ENCODE measurements around the gene MIAT. TPM values are rescaled to one million over a fixed set of nuclear protein-coding genes. Genes with fewer than 3 reads are reported as not detected.

Gene MIAT
- total RNA-seq, 1 experiment from 2014 or later = 1.9 TPM

Other genes starting within 250 kb of the MIAT start
- 4.0 and 4.5 TPM in 2 replicates for gene ASPHD2, start 228.3 kb upstream of the MIAT start, total RNA-seq (2014; rRNA removed; shearing (Covaris generic))
- gene HPS4, start 173.8 kb upstream of the MIAT start, total RNA-seq (2014; rRNA removed; shearing (Covaris generic)) = 18.4 and 20.4 TPM in 2 replicates
- gene SRRD, start 173.7 kb upstream of the MIAT start, total RNA-seq (2014; rRNA removed; shearing (Covaris generic)) = 19.2 and 24.1 TPM in 2 replicates
- gene TFIP11, start 145.1 kb upstream of the MIAT start, total RNA-seq (2014; rRNA removed; shearing (Covaris generic)) = 21.1 and 23.1 TPM in 2 replicates
- 5.5 and 9.5 TPM in 2 replicates for gene TPST2, start 67.5 kb upstream of the MIAT start, total RNA-seq (2014; rRNA removed; shearing (Covaris generic))
- not detected in 2 replicates for gene CRYBB1, start 39.6 kb upstream of the MIAT start, total RNA-seq (2014; rRNA removed; shearing (Covaris generic))
- gene CRYBA4, start 35.6 kb upstream of the MIAT start, total RNA-seq (2014; rRNA removed; shearing (Covaris generic)) = not detected in 2 replicates